HG03025 (cell line): ENCODE results near the gene BMP6.

ENCODE experiments used
- ATAC-seq: cut with Tn5 transposase; IDR thresholded peaks from one replicate; pipeline ENCODE4 v1.9.1; 2021; ENCODE audit warnings: mild to moderate bottlenecking, moderate library complexity; ENCODE audit not compliant: unreplicated experiment, low FRiP score

The BMP6 gene

GRCh38 chr6:7914991-7915789 lies 189.3 kb downstream of the BMP6 start:
- no peak for ATAC-seq

- ATAC-seq = peak; percentile 82
Observed at GRCh38 chr6:7916959-7917358, 191.1 kb downstream of the BMP6 start.

GRCh38 chr6:7917729-7918128 lies 191.8 kb downstream of the BMP6 start:
- ATAC-seq = no peak

- no peak for ATAC-seq
Observed at GRCh38 chr6:7918403-7918802, 192.5 kb downstream of the BMP6 start.

GRCh38 chr6:7919871-7920270 lies 194.0 kb downstream of the BMP6 start:
- ATAC-seq = no peak

GRCh38 chr6:7920425-7920824 lies 194.5 kb downstream of the BMP6 start:
- no peak for ATAC-seq

- no peak for ATAC-seq
Observed at GRCh38 chr6:7921046-7921445, 195.1 kb downstream of the BMP6 start.

- ATAC-seq = no peak
Observed at GRCh38 chr6:7921632-7922092, 195.8 kb downstream of the BMP6 start.

GRCh38 chr6:7922596-7922995 lies 196.7 kb downstream of the BMP6 start:
- ATAC-seq = no peak

- no peak for ATAC-seq
Observed at GRCh38 chr6:7924867-7925266, 199.0 kb downstream of the BMP6 start.
